ENCODE results near the gene TEAD1. TPM values are rescaled to one million over a fixed set of nuclear protein-coding genes. Genes with fewer than 3 reads are reported as not detected.
A peak's percentile ranks its signal among the peaks of the same experiment; 100 is the strongest.

The TEAD1 gene
- total RNA-seq, 1 experiment from 2014 or later: 106 TPM

DNA sequence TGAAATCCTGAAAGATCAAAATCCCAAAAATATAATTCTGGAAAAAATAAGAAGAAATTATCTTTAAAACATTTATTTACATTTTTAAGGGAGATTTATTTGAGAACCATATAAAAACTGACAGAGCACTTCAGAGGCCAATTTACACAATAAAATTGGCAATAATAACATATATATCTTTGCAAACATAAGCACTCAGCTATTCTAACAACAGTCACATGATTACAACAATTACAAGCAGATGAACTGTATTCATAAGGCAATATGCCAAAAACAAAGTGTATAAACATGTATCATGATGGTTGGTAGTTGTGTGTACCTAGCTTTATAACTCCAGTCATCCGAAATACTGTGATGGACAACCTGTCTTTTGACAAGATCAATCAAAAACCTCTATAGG lies 317.2 kb downstream of the TEAD1 start:
- Histone ChIP-seq H3K36me3 (ENCODE audit: low read depth) (no peaks in the 10 kb centered on the region), H3K4me2 (no peak overlapping the region), H3F3A (ENCODE audit: insufficient read depth, low read depth) (peaks cover 7% of the 10 kb centered on the region; the same call in 1 of the 2 replicates), H3K4me1 (replicated peaks; ENCODE audit: insufficient read depth) (peaks cover 16% of the 10 kb centered on the region), H3K9me3 (ENCODE audit: insufficient read depth, low read depth) (no peaks in the 10 kb centered on the region), H3K4me3 (no peak overlapping the region), H3K27me3 (ENCODE audit: insufficient read depth, low read depth) (no peaks in the 10 kb centered on the region), H3K79me2 (ENCODE audit: low read depth) (no peaks in the 10 kb centered on the region), H3K9me2 (ENCODE audit: insufficient read depth) (no peaks in the 10 kb centered on the region), H4K20me1 (ENCODE audit: insufficient read depth) (no peaks in the 10 kb centered on the region), H3K27ac (no peak overlapping the region), H2AFZ (no peak overlapping the region)
- BruUV-seq (replicated peaks): no TSS peak
- no peak for DNase-seq
- CTCF ChIA-PET: no interaction called here
- POLR2A ChIA-PET (ENCODE audit: unreplicated experiment): no interaction called here
- intact Hi-C loops (cut with micrococcal nuclease; ENCODE audit: unreplicated experiment): no loop called here
- TF ChIP-seq, protein P1, sequence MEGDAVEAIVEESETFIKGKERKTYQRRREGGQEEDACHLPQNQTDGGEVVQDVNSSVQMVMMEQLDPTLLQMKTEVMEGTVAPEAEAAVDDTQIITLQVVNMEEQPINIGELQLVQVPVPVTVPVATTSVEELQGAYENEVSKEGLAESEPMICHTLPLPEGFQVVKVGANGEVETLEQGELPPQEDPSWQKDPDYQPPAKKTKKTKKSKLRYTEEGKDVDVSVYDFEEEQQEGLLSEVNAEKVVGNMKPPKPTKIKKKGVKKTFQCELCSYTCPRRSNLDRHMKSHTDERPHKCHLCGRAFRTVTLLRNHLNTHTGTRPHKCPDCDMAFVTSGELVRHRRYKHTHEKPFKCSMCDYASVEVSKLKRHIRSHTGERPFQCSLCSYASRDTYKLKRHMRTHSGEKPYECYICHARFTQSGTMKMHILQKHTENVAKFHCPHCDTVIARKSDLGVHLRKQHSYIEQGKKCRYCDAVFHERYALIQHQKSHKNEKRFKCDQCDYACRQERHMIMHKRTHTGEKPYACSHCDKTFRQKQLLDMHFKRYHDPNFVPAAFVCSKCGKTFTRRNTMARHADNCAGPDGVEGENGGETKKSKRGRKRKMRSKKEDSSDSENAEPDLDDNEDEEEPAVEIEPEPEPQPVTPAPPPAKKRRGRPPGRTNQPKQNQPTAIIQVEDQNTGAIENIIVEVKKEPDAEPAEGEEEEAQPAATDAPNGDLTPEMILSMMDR (conservative IDR thresholded peaks at IDR 0.05): no peak
- no peak for TF ChIP-seq EZH2 (IDR thresholded peaks at IDR 0.05; ENCODE audit: low read depth)

GRCh38 chr11:12993626-12994025 lies 319.4 kb downstream of the TEAD1 start:
- Histone ChIP-seq H4K20me1 (ENCODE audit: insufficient read depth) (no peaks in the 10 kb centered on the region), H3K4me1 (replicated peaks; ENCODE audit: insufficient read depth) (peaks cover 16% of the 10 kb centered on the region), H3K4me2 (peak overlapping the region; percentile 48), H3K79me2 (ENCODE audit: low read depth) (no peaks in the 10 kb centered on the region), H3K9me2 (ENCODE audit: insufficient read depth) (no peaks in the 10 kb centered on the region), H3K36me3 (ENCODE audit: low read depth) (no peaks in the 10 kb centered on the region), H3K27me3 (ENCODE audit: insufficient read depth, low read depth) (no peaks in the 10 kb centered on the region), H3K27ac (peak overlapping the region; percentile 28), H2AFZ (no peak overlapping the region), H3K4me3 (no peak overlapping the region), H3F3A (ENCODE audit: insufficient read depth, low read depth) (peaks cover 7% of the 10 kb centered on the region; the same call in 1 of the 2 replicates), H3K9me3 (ENCODE audit: insufficient read depth, low read depth) (no peaks in the 10 kb centered on the region)
- CTCF ChIA-PET: no interaction called here
- DNase-seq: peak in 1 of 2 experiments; percentile 88
- BruUV-seq (replicated peaks): no TSS peak
- intact Hi-C loops (cut with micrococcal nuclease; ENCODE audit: unreplicated experiment): no loop called here
- POLR2A ChIA-PET (ENCODE audit: unreplicated experiment): no interaction called here
- TF ChIP-seq EZH2 (IDR thresholded peaks at IDR 0.05; ENCODE audit: low read depth): no peak
- TF ChIP-seq, protein P1 (conservative IDR thresholded peaks at IDR 0.05): no peak
